Stimulated activated CD8-positive, alpha-beta memory T cell treated with anti-CD3 and anti-CD28 coated beads, Interleukin-7, amount 100 ng/mL, for 1 hour (primary cell): ENCODE data around the gene PNKP.
"Not testable (repeated sequence)": the region's sequence is repeated elsewhere in the genome, so short reads cannot be mapped to it uniquely, and the experiment has no call there.

Experiments used
- DNase-seq, 2 donors: peaks; one replicate each; pipeline ENCODE4 v3.0.0-alpha.2; 2020; ENCODE audit warnings: low read depth in 2 of 2

Gene PNKP

DNA sequence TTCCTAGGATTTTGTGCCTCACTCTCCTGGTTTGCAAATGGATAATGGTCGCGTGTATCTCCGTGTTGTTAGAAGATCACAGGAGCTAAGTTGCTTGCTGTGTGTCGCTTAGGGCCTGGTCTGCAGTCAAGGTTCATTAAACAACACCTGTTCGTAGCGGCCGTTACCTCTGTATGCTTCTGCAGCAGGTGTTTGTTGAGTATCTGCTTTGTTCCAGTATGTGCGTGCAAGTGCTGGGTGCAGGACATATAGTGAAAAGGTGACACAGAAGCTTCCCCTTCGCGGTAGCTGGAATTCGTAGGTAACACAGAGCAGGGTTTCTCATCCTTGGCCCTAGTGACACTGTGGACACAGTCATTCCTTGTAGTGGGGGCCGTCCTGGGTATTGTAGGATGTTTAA, 43.9 kb downstream of the PNKP start:
- no peak for DNase-seq

DNA sequence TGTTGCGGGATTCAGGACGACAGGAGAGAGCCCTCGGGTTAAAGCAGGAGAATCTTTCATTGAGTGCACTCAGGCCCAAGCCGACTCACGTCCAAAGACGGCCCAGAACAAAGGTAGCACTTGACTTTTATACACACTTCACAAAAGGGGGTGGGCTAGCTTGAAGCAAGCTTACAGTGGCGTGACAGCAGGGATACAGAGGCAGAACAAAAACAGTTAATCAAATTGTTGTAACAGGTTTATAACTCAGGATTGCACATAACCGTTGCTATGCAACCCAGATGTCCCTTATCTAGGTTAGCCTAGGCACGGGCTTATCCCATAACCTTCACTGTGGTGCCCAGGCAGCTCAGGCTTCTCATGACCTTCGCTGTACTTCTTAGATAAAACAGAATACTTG, 47.3 kb downstream of the PNKP start:
- DNase-seq = no peak

DNA sequence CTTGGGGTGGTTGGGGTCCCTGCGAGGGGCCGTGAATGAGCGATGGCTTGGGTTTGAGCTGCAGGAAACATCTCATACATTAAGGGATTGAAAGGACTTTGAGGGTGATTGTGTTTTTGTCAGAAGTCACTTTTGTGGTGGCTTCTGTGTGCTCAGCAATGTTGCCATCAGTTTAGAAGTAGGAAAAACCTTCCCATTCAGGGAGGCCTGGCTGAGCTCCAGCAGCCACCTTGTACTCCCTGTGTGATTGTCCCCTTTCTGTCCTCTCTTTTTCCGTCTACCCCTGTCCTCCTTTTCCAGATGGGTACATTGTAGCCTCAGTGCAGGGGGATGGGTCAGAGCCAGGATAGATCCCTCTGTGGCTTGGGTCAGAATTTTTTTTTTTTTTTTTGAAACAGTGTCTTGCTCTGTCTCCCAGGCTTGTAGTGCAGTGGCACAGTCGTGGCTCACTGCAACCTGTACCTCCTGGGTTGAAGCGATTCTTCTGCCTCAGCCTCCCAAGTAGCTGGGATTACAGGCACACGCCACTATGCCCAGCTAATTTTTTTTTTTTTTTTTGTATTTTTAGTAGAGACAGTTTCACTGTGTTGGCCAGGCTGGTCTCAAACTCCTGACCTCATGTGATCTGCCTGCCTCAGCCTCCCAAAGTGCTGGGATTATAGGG, 47.8 kb downstream of the PNKP start:
- not testable (repeated sequence) for DNase-seq

DNA sequence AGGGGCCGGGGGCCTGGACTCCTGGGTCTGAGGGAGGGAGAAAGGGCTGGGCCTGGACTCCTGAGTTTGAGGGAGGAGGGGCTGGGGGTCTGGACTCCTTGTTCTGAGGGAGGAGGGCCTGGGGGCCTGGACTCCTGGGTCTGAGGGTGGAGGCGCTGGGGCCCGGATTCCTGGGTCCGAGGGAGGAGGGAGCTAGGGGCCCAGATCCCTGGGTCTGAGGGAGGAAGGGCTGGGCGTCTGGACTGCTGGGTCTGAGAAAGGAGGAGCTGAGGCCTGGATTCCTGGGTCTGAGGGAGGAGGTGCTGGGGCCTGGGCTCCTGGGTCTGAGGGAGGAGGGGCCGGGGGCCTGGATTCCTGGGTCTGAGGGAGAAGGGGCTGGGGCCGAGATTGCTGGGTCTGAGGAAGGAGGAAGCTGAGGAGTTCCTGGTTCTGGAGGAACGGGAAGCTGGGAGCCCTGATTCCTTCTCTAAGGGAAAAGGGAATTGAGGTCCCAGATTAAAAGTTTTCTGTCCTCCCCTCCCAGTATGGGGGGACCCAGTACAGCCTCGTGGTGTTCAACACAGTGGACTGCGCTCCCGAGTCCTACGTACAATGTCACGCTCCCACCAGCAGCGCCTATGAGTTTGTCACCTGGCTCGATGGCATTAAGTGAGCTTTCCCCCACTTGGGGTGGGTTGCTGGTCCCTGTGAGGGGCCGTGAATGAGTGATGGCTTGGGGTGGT, 48.6 kb downstream of the PNKP start:
- no peak for DNase-seq

DNA sequence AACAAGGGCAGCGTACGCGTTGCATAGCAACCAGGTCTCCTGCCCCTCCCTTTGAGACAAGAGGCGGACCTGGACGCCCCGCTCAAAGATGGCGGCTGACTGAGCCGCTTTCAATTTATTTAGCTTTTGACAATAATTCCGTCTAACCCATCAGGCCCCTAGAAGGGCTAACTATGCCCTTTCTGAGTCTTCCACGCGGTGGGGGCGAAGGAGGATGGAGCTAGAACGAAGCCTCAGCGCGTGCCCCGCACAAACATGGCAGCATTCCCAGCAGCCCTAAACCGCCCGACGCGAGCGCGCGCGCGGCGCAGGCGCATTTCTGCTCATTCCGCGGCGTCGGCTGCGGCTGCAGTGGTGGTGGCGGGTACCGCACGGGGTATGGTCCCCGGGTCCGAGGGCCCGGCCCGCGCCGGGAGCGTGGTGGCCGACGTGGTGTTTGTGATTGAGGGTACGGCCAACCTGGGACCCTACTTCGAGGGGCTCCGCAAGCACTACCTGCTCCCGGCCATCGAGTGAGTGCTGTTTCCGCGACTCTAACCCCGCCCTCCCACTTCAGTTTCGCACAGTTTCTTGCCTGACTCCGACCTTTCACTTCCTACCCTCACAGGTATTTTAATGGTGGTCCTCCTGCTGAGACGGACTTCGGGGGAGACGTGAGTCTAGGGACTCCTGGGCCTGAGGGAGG, 49.3 kb downstream of the PNKP start, which contains the start of gene MED25:
Gene MED25, plus strand, starts transcription at position 326 of the 685 bp plus-strand sequence. Its CDS starts 53 bp downstream, at position 379.
- peak; percentile 73 to 75 for DNase-seq

DNA sequence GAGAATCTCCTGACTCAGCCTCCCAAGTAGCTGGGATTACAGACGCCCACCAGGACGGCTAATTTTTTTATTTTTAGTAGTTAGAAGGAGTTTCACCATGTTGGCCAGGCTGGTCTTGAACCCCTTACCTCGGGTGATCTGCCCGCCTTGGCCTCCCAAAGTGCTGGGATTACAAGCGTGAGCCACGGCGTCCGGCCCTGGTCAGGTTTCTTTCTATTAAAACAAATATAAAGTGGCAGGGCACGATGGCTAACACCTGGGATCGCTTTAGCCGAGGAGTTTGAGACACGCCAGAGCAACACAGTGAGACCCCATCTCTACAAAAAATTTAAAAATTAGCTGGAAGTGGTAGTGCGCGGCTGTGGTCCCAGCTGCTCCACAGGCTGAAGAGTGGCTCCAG, 50.8 kb downstream of the PNKP start:
- DNase-seq = no peak

DNA sequence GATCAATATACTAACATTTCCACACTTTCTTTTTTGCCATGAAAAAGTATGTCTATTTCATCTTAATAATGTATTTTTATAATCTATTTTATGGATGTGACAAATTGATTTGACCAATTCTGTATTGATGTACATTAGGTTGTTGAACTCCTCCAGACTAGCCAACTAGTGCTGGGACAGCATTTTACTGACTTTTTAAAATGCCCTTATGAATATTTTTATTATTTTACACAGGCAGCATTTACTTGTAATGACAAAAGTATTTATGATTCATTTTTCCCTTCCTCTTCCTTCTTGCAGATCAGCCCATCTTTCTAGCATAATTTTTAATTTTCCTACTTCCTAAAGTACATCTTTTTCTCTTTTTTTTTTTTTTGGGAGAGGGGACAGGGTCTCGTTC, 53.4 kb downstream of the PNKP start:
- no peak for DNase-seq

DNA sequence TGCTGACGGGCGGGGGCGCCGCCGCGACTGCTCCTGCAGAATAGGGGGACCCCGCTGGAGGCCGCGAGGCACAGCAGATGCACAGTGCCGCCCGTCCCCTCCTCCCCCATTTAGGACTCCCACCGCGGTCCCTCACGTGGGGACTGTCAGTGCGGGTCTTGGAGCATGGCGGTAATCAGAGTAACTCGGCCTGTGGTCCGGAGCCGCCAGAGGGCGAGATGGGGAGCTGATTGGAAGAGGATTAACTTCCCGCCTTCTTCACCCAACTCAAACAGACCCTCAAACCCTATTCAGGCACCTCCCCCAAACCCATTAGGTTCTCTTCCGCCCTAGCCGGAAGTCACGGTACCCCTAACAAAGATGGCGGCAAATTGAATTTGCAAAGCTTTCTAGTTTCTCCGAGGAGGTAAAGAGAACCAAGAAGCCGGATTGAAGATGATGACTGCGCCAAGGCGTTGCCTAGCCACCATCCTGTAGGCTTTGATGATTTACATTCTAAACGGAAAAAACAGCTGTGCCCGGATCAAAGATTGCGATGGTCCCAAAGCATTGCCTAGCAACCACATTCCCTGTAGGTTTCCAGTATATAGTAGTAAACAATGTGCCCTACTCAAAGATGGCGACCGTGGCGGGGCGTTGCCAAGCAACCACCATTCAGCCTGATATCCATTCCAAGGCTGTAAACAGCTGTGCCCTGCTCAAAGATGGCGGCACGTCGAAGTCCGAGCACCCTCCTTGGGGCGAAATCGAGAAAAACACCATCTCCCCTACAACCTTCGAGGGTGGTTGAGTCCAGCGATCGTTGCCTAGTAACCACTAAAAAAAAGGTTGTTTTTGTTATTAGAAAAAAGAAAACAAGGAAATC, 54.1 kb downstream of the PNKP start, which contains the start of gene FUZ:
Gene FUZ, minus strand, starts transcription at position 296 of the 865 bp plus-strand sequence. Its CDS starts 186 bp downstream, at position 110.
- peak; percentile 82 to 83 for DNase-seq

DNA sequence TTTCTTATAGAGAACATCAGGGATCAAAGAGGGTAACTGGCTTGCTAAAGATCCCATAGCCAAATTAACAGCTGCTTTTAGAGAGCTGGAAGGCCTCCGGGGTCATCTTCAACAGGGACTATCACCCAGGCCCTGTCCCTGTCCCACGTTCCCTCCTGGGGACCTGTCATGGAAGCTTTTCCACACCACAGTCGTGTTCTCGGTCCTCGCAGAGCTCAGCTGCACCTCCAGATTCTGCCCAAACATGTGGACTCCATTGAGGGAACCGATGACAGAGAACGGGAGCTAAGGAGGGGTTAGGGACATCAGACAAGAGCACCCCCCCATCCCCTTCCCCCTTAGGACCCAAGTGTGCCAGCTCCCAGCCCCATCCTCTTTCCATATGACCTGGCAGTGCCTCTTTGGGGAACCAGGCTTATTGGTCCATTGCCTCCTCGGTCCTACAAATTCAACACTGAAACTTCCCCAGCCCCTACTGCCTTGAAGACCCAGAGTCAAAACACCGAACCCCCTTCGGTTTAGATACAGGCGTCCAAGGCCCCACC, 54.9 kb downstream of the PNKP start:
- no peak for DNase-seq

DNA sequence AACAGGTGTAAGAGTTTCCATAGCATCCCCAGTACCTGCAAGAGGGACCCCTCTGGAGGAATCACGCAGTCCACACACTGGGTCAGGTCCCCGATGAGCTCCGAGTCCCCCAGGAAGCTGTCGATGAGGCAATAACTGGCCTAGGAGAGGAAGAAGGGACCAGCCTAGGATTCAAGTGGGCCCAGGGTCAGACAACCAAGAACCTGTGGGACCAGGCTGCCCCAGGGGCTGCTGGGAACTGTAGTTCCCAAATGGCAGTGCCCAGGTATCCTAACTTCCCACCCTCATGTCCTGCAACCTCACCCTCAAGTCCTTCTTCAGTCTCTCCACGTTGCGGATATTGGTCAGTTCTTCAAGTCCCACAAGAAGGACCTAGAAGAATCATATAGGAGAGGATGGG, 56.0 kb downstream of the PNKP start:
- no peak for DNase-seq
